Measurements from ENCODE around the gene SKI. TPM values are rescaled to one million over a fixed set of nuclear protein-coding genes. Genes with fewer than 3 reads are reported as not detected.

SKI gene
- total and polyA plus RNA-seq, 7 donors = 7.7 to 32.1 (median 21.4) TPM

GRCh38 chr1:2355373-2356261 is 127.5 kb downstream of the SKI start:
- no peak for ATAC-seq
- Histone ChIP-seq H3K4me1 (no peaks in the 10 kb centered on the region), H3K4me3 (no peak overlapping the region), H3K27me3 (ENCODE audit: insufficient read depth in 3 of 3, low read length in 2 of 3) (no peaks in the 10 kb centered on the region), H3K27ac (no peak overlapping the region), H3K9me3 (no peaks in the 10 kb centered on the region), H3K36me3 (ENCODE audit: insufficient read depth in 1 of 2, low read depth in 1 of 2) (no peaks in the 10 kb centered on the region)
- 79 to 85% (median 85%) methylated on average over 27 to 28 of the region's 28 CpGs for WGBS, 3 donors
- TF ChIP-seq CTCF (IDR thresholded peaks at IDR 0.05) = no peak
- peak; percentile 10 to 44 for DNase-seq
- intact Hi-C loops (cut with DNase I) = no loop called here

- 89 to 91% (median 90%) methylated on average over 14 to 15 of the region's 15 CpGs for WGBS, 3 donors
- no peak for TF ChIP-seq CTCF (IDR thresholded peaks at IDR 0.05)
- Histone ChIP-seq H3K9me3 (no peaks in the 10 kb centered on the region), H3K4me3 (no peak overlapping the region), H3K27ac (no peak overlapping the region), H3K4me1 (no peaks in the 10 kb centered on the region), H3K36me3 (ENCODE audit: insufficient read depth in 1 of 2, low read depth in 1 of 2) (no peaks in the 10 kb centered on the region), H3K27me3 (ENCODE audit: insufficient read depth in 3 of 3, low read length in 2 of 3) (no peaks in the 10 kb centered on the region)
- ATAC-seq (no peak), DNase-seq (peak; percentile 12 to 25)
- intact Hi-C loops (cut with DNase I) = no loop called here
These were observed 128.3 kb downstream of the SKI start for GRCh38 chr1:2356401-2356800.

- no peak overlapping the region for H3K4me3 ChIP-seq
- H3K36me3 ChIP-seq (ENCODE audit: insufficient read depth in 1 of 2, low read depth in 1 of 2) = no peaks in the 10 kb centered on the region
- WGBS, 3 donors = 87 to 93% (median 88%) methylated on average over 31 to 37 of the region's 37 CpGs
- TF ChIP-seq CTCF (IDR thresholded peaks at IDR 0.05) = no peak
- DNase-seq (peak; percentile 7 to 51), ATAC-seq (no peak)
- H3K27ac ChIP-seq = no peak overlapping the region
- no peaks in the 10 kb centered on the region for H3K9me3 ChIP-seq
- no peaks in the 10 kb centered on the region for H3K27me3 ChIP-seq (ENCODE audit: insufficient read depth in 3 of 3, low read length in 2 of 3)
- no peaks in the 10 kb centered on the region for H3K4me1 ChIP-seq
- intact Hi-C loops (cut with DNase I) = no loop called here
These were observed 129.1 kb downstream of the SKI start for GRCh38 chr1:2356911-2357845.

- no peak overlapping the region for H3K27ac ChIP-seq
- 86 to 95% (median 87%) methylated on average over 13 of the region's 13 CpGs for WGBS, 3 donors
- no peaks in the 10 kb centered on the region for H3K9me3 ChIP-seq
- intact Hi-C loops (cut with DNase I) = no loop called here
- no peak overlapping the region for H3K4me3 ChIP-seq
- H3K4me1 ChIP-seq = no peaks in the 10 kb centered on the region
- ATAC-seq (no peak), DNase-seq (peak; percentile 4 to 22)
- no peaks in the 10 kb centered on the region for H3K27me3 ChIP-seq (ENCODE audit: insufficient read depth in 3 of 3, low read length in 2 of 3)
- TF ChIP-seq CTCF (IDR thresholded peaks at IDR 0.05) = no peak
- no peaks in the 10 kb centered on the region for H3K36me3 ChIP-seq (ENCODE audit: insufficient read depth in 1 of 2, low read depth in 1 of 2)
These were observed 130.0 kb downstream of the SKI start for GRCh38 chr1:2358072-2358471.
